ENCODE measurements around the gene SNX30.
"Not testable (repeated sequence)": the region's sequence is repeated elsewhere in the genome, so short reads cannot be mapped to it uniquely, and the experiment has no call there.

SNX30 gene, protein sequence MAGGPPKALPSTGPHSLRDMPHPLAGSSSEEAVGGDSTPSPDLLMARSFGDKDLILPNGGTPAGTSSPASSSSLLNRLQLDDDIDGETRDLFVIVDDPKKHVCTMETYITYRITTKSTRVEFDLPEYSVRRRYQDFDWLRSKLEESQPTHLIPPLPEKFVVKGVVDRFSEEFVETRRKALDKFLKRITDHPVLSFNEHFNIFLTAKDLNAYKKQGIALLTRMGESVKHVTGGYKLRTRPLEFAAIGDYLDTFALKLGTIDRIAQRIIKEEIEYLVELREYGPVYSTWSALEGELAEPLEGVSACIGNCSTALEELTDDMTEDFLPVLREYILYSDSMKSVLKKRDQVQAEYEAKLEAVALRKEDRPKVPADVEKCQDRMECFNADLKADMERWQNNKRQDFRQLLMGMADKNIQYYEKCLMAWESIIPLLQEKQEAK

GRCh38 chr9:112750016-112750763 lies at the start of gene SNX30:
Gene SNX30 (plus strand): TSS chr9:112750760. CDS start chr9:112751002, 242 bp downstream.
- DNase-seq (ENCODE audit: low read depth in 2 of 2), result peak; percentile 47 to 56

DNA sequence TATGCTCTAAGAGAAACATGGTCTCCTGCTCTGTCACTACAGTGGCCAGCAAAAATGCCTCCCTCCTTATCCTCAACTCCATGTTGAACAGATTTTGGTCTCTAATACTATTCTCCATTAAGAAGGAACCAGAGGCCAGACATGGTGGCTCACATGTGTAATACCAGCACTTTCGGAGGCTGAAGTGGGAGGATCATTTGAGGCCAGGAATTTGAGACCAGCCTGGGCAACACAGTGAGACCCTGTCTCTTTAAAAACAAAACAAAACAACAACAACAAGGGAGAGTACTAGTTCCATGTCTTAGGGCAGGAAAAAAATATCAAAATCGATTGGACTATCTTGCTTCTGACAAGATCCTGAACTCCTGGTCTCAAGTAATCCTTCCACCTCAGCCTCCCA lies 47.3 kb upstream of the SNX30 start:
- DNase-seq (ENCODE audit: low read depth in 2 of 2), result no peak

- no peak for DNase-seq (ENCODE audit: low read depth in 2 of 2)
These were observed 44.7 kb upstream of the SNX30 start for GRCh38 chr9:112705768-112706427.

GRCh38 chr9:112711050-112711689 lies 39.4 kb upstream of the SNX30 start:
- no peak for DNase-seq (ENCODE audit: low read depth in 2 of 2)

DNA sequence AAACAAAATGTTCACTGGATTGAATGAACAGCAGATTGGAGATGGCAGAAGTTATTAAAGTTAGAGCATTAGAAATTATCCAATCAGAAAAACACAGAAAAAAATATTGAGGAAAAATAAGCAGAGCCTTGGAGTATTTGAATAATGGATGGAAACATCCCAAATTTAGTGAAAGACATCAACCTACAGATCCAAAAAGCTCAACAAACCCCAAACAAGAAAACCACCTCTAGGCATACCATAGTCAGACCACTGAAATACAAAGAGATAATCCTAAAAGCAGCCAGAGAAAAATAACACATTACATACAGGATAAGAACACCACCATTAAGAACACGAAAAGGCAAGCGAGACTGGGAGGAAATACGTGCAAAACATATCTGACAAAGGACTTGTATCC lies 37.9 kb upstream of the SNX30 start:
- no peak for DNase-seq (ENCODE audit: low read depth in 2 of 2)

DNA sequence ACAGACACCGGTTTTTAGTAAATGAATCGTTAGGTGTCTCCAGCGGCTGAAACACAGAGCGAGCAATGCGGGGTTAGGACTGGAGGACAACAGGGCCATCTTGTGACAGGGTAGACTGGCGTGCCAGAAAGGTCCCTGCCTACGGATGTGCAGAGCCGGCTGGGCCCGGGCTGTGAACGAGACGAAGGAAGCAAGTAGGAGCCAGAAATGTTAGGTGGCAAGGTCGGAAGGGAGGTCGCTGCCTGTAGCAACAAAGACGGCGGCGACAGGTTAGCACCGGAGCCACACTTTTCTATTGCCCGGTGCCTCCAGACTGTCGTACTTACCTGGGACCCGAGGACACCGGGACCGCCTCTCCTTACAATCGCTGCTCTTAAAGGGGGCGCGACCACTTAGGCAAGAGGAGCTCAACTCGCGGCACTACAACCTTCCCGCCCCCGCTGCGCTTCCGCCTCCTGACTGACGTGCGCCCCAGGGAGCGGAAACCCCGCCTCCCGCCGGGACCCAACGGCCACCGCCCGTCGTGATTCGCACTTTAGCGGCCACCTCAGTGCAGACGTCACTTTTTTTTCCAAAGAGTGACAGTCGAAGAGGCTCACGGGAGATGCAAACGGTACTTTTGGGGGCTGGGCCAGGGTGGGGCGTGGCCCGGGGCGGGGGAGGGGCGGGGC lies 32.8 kb upstream of the SNX30 start, which contains the start of gene INIP:
Gene INIP, minus strand, starts transcription at position 457 of the 671 bp plus-strand sequence. CDS start 1,632 bp downstream, outside the sequence.
- DNase-seq (ENCODE audit: low read depth in 2 of 2), result peak; percentile 94 to 95

DNA sequence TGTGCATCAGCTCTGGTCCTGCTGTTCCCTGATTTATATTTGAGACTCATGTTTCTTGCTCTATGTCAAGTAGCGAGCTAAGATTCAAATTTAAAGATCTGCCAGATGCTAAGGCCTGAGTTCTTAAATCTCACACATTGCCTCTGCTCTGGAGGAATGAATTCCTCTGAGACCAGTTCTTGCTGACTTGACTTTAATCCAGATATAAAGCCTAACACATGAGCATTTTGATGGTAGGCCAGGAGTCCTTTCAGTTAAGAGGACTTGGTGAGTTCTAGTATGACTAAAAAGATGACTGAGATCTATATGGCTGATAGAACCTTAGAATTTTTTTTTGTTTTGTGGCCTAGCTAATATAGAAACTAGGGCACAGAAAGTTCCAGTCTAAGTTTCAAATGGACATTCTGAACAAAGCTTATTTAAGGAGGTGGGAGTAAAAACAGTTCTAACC lies 31.3 kb upstream of the SNX30 start:
- DNase-seq (ENCODE audit: low read depth in 2 of 2), result no peak

DNA sequence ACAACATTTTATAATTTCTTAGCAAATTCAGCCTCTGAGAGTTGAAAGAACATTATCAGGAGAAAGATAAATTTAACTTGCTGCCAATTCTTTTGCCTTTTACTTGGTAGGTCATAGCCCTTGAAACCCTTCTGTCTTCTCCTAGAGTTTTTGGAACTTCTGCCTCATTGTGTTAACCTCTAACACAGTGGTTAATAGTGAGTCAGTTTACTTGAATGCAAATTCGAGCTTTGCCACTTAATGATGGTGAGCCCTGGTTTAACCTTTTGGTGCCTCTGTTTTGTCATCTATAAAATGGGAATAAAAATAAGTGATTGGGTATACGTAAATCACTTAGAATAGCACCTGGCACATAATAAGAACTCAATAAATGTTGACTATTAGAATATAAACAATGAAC lies 30.9 kb upstream of the SNX30 start:
- no peak for DNase-seq (ENCODE audit: low read depth in 2 of 2)

DNA sequence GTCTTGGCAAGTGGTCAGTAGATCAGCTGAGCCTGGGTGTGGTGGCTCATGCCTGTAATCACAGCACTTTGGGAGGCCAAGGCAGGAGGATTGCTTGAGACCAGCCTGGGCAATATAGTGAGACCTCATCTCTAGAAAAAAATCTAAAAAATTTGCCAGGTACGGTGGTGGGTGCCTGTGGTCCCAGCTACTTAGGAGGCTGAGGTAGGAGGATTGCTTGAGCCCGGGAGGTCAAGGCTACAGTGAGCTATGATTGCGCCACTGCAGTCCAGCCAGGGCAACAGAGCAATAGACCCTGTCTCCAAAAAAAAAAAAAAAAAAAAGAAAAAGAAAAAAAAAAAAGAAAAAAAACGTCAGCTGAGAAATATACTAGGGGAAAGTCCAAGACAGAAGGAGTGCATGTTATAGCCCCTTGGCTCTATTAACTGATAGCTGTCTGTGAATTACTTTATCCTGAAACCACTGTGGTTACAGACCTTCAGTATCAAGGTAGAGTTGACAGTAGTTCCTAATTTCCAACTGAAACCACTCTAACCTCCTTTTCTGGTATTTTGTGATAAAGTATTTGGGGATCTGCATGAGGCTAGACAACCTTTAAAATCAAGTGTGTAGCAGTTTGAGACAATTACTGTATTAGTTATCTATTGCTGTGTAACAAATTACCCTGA lies 30.3 kb upstream of the SNX30 start:
- DNase-seq (ENCODE audit: low read depth in 2 of 2), result no peak

GRCh38 chr9:112722749-112723148 lies 27.8 kb upstream of the SNX30 start:
- not testable (repeated sequence) for DNase-seq (ENCODE audit: low read depth in 2 of 2)

DNA sequence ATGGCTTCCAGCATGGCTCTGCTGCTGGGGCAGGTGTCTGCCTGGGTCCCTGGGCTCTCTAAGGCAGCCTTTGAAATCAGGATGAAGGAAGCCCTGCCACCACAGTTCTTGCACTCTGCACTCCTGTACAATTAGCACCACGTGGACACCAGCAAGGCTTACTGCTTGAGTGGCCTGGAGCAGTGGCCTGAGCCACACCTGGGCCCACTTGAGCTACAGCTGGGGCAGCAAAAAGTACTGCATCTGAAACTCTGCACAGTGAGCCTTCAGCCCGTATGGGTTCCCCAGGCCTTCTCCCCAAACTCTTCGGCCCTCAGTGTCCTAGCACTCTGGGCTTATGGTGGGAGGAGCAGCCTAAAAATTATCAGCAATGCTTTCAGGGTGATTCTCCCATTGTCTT lies 24.6 kb upstream of the SNX30 start:
- DNase-seq (ENCODE audit: low read depth in 2 of 2), result no peak

DNA sequence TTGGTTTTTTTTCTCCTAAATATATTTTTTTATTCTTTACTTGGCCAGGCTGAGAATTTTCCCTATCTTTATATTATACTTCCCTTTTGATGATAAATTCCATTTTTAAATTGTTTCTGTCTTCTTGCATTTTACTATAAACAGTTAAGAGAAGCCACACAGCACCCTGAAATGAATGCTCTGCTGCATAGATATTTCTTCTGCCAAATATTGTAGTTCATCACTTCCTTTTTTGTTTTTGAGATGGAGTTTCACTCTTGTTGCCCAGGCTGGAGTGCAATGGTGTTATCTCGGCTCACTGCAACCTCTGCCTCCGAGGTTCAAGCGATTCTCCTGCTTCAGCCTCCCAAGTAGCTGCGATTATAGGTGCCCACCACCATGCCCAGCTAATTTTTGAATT lies 24.1 kb upstream of the SNX30 start:
- DNase-seq (ENCODE audit: low read depth in 2 of 2), result no peak

GRCh38 chr9:112728401-112728800 lies 22.2 kb upstream of the SNX30 start:
- DNase-seq (ENCODE audit: low read depth in 2 of 2), result no peak

- no peak for DNase-seq (ENCODE audit: low read depth in 2 of 2)
These were observed 18.6 kb upstream of the SNX30 start for GRCh38 chr9:112731971-112732370.

- DNase-seq (ENCODE audit: low read depth in 2 of 2), result no peak
These were observed 15.7 kb upstream of the SNX30 start for GRCh38 chr9:112734892-112735291.

DNA sequence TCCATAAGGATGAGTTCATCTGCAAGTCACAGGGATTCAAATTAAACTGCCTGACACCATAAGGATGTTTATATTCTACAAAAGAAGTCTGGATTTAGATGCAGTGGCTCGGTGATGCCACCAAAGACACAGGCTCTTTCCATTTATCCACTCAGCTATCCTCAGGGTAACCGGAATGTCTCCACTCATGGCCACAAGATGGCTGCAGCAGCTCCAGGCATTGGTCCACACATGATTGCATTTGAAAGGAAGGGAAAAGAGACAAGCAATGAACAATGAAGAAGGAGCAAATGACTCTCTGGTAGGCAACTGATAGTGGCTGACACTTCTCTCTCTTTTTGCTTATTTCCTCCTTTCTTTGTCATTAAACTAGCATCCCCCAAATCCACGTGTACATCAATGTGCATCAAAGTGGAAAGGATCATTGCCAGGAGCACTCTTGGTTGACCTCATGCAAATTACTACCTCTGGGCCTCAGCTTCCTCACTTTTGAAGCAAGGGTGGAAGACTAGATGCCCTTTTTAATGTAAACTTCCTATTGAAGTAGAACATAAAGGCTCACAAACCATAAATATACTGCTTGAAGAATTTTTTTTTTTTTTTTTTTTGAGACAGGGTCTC lies 7.2 kb upstream of the SNX30 start:
- DNase-seq (ENCODE audit: low read depth in 2 of 2), result no peak

DNA sequence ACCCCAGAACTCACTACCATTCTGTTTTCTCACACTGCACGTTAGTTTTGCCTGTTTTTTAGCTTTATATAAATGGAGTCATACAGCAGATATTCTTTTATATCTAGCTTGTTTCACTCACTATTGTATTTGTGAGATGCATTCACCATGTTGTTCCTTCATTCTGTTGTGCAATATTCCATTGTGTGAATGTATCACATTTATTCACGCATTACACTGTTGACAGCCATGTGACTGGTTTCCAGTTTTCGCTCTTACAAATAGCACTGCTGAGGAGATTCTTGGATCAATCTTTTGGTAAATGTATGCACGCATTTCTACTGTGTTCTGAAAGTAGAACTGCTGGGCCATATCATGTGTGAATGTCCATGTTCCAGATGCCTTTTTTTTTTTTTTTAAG lies 6.4 kb upstream of the SNX30 start:
- no peak for DNase-seq (ENCODE audit: low read depth in 2 of 2)

- DNase-seq (ENCODE audit: low read depth in 2 of 2), result no peak
These were observed 3.5 kb upstream of the SNX30 start for GRCh38 chr9:112747094-112747493.

- DNase-seq (ENCODE audit: low read depth in 2 of 2), result no peak
These were observed 150 bp downstream of the SNX30 start for GRCh38 chr9:112750764-112751055.

- DNase-seq (ENCODE audit: low read depth in 2 of 2), result peak in 1 of 2 donors; percentile 29
These were observed 666 bp downstream of the SNX30 start for GRCh38 chr9:112751056-112751795.

All from stimulated activated CD4-positive, alpha-beta T cell treated with anti-CD3 and anti-CD28 coated beads, Interleukin-15, amount 100 ng/mL, for 48 hours (primary cell).